Osteoblast (primary cell): ENCODE results near the gene KRTAP10-9. TPM values are rescaled to one million over a fixed set of nuclear protein-coding genes. Genes with fewer than 3 reads are reported as not detected.

Source experiments
- DNase-seq: peaks from one replicate; pipeline ENCODE4 v3.0.0; 2011; ENCODE audit warnings: low spot score, mixed read lengths; ENCODE audit not compliant: insufficient read length; ENCODE audit errors: missing footprints
- H2AFZ ChIP-seq: 2 replicates; pipeline ENCODE4 v1.6.0; 2011; ENCODE audit warnings: mild to moderate bottlenecking, low read length
- H3K27ac ChIP-seq: 2 replicates; pipeline ENCODE4 v1.5.1; 2011; ENCODE audit warnings: mild to moderate bottlenecking, low read depth, low read length, moderate library complexity
- H3K27me3 ChIP-seq: 2 replicates; pipeline ENCODE4 v1.6.0; 2012; ENCODE audit warnings: mild to moderate bottlenecking, control low read depth, inconsistent platforms, low read length, moderate library complexity; ENCODE audit not compliant: insufficient read depth
- H3K36me3 ChIP-seq: 2 replicates; pipeline ENCODE4 v1.5.1; 2011; ENCODE audit warnings: mild to moderate bottlenecking, low read length, control low read depth, moderate library complexity; ENCODE audit not compliant: insufficient read depth
- H3K4me1 ChIP-seq: 2 replicates; pipeline ENCODE4 v1.5.1; 2011; ENCODE audit warnings: mild to moderate bottlenecking, low read length, control low read depth, moderate library complexity; ENCODE audit not compliant: insufficient read depth
- H3K4me2 ChIP-seq: 2 replicates; pipeline ENCODE4 v1.6.0; 2011; ENCODE audit warnings: mild to moderate bottlenecking, low read length; ENCODE audit not compliant: insufficient read depth
- H3K4me3 ChIP-seq: fragments of 200-600 bp; sonication (generic); 3 replicates; pipeline ENCODE4 v1.5.1; 2012; ENCODE audit warnings: mild to moderate bottlenecking, low read length, inconsistent platforms; ENCODE audit not compliant: insufficient read depth
- H3K79me2 ChIP-seq: 2 replicates; pipeline ENCODE4 v1.6.0; 2012; ENCODE audit warnings: mild to moderate bottlenecking, low read length, control low read depth, inconsistent platforms; ENCODE audit not compliant: insufficient read depth
- H3K9me3 ChIP-seq: 2 replicates; pipeline ENCODE4 v1.5.1; 2011; ENCODE audit warnings: low read depth, low read length, control low read depth
- H4K20me1 ChIP-seq: 2 replicates; pipeline ENCODE4 v1.6.0; 2012; ENCODE audit warnings: mild to moderate bottlenecking, low read length, control low read depth; ENCODE audit not compliant: insufficient read depth
- CTCF ChIP-seq: IDR thresholded peaks from 2 replicates; pipeline ENCODE4 v1.5.1; 2011; ENCODE audit warnings: mild to moderate bottlenecking, low read depth, low read length, moderate library complexity; ENCODE audit errors: extremely low read depth
- total RNA-seq: library from RNA; depleted of rRNA; stranded (reverse); fragments of >200 nt; gene quantifications from 2 replicates; pipeline ENCODE4 v1.2.3, GENCODE V29; 2012

The KRTAP10-9 gene
- total RNA-seq, 1 donor, result not detected

GRCh38 chr21:44667612-44668011 lies 40.7 kb downstream of the KRTAP10-9 start:
- no peak overlapping the region for H2AFZ ChIP-seq
- no peaks in the 10 kb centered on the region for H3K27me3 ChIP-seq
- no peak overlapping the region for H3K27ac ChIP-seq
- H3K9me3 ChIP-seq, result no peaks in the 10 kb centered on the region
- no peaks in the 10 kb centered on the region for H3K36me3 ChIP-seq
- no peaks in the 10 kb centered on the region for H4K20me1 ChIP-seq
- no peak for DNase-seq
- H3K4me2 ChIP-seq, result no peak overlapping the region
- no peaks in the 10 kb centered on the region for H3K4me1 ChIP-seq
- H3K4me3 ChIP-seq, result no peak overlapping the region
- TF ChIP-seq CTCF, result no peak
- H3K79me2 ChIP-seq, result no peaks in the 10 kb centered on the region

GRCh38 chr21:44670642-44671432 lies 43.9 kb downstream of the KRTAP10-9 start:
- Histone ChIP-seq H3K4me1 (no peaks in the 10 kb centered on the region), H3K27me3 (peaks cover 5% of the 10 kb centered on the region), H4K20me1 (no peaks in the 10 kb centered on the region), H3K9me3 (no peaks in the 10 kb centered on the region), H2AFZ (no peak overlapping the region), H3K4me3 (no peak overlapping the region), H3K79me2 (no peaks in the 10 kb centered on the region), H3K4me2 (no peak overlapping the region), H3K36me3 (no peaks in the 10 kb centered on the region), H3K27ac (no peak overlapping the region)
- no peak for DNase-seq
- no peak for TF ChIP-seq CTCF

- DNase-seq, result no peak
- H3K4me3 ChIP-seq, result no peak overlapping the region
- peaks cover 12% of the 10 kb centered on the region for H3K27me3 ChIP-seq
- no peaks in the 10 kb centered on the region for H3K79me2 ChIP-seq
- H2AFZ ChIP-seq, result no peak overlapping the region
- H3K4me2 ChIP-seq, result no peak overlapping the region
- no peaks in the 10 kb centered on the region for H3K9me3 ChIP-seq
- no peak overlapping the region for H3K27ac ChIP-seq
- no peaks in the 10 kb centered on the region for H3K36me3 ChIP-seq
- no peaks in the 10 kb centered on the region for H4K20me1 ChIP-seq
- TF ChIP-seq CTCF, result no peak
- no peaks in the 10 kb centered on the region for H3K4me1 ChIP-seq
These were observed 45.0 kb downstream of the KRTAP10-9 start for GRCh38 chr21:44671911-44672310.

- no peak for TF ChIP-seq CTCF
- H2AFZ ChIP-seq, result no peak overlapping the region
- peaks cover 14% of the 10 kb centered on the region for H3K27me3 ChIP-seq
- no peak overlapping the region for H3K27ac ChIP-seq
- no peaks in the 10 kb centered on the region for H4K20me1 ChIP-seq
- H3K36me3 ChIP-seq, result no peaks in the 10 kb centered on the region
- no peaks in the 10 kb centered on the region for H3K9me3 ChIP-seq
- no peak overlapping the region for H3K4me2 ChIP-seq
- no peak for DNase-seq
- no peaks in the 10 kb centered on the region for H3K4me1 ChIP-seq
- H3K4me3 ChIP-seq, result no peak overlapping the region
- H3K79me2 ChIP-seq, result no peaks in the 10 kb centered on the region
These were observed 51.0 kb downstream of the KRTAP10-9 start for GRCh38 chr21:44677881-44678280.

Other genes starting within 250 kb of the KRTAP10-9 start
- gene LRRC3, start 171.6 kb upstream of the KRTAP10-9 start, total RNA-seq, result 0.72 and 0.88 TPM in 2 replicates
- not detected in 2 replicates for gene KRTAP10-1, start 86.9 kb upstream of the KRTAP10-9 start, total RNA-seq
- not detected in 2 replicates for gene KRTAP10-2, start 75.6 kb upstream of the KRTAP10-9 start, total RNA-seq
- not detected in 2 replicates for gene KRTAP10-3, start 68.3 kb upstream of the KRTAP10-9 start, total RNA-seq
- gene KRTAP10-4, start 53.4 kb upstream of the KRTAP10-9 start, total RNA-seq, result not detected in 2 replicates
- gene KRTAP10-5, start 46.5 kb upstream of the KRTAP10-9 start, total RNA-seq, result not detected in 2 replicates
- gene KRTAP10-6, start 34.6 kb upstream of the KRTAP10-9 start, total RNA-seq, result not detected in 2 replicates
- not detected in 2 replicates for gene KRTAP10-7, start 26.5 kb upstream of the KRTAP10-9 start, total RNA-seq
- not detected in 2 replicates for gene KRTAP10-8, start 15.0 kb upstream of the KRTAP10-9 start, total RNA-seq
- not detected in 2 replicates for gene KRTAP10-10, start 10.3 kb downstream of the KRTAP10-9 start, total RNA-seq
- not detected in 2 replicates for gene KRTAP10-11, start 19.3 kb downstream of the KRTAP10-9 start, total RNA-seq
- not detected in 2 replicates for gene KRTAP12-4, start 27.6 kb downstream of the KRTAP10-9 start, total RNA-seq
- gene KRTAP12-3, start 30.8 kb downstream of the KRTAP10-9 start, total RNA-seq, result not detected in 2 replicates
- not detected in 2 replicates for gene KRTAP12-2, start 39.8 kb downstream of the KRTAP10-9 start, total RNA-seq
- gene KRTAP12-1, start 55.1 kb downstream of the KRTAP10-9 start, total RNA-seq, result not detected in 2 replicates
- gene KRTAP10-12, start 70.1 kb downstream of the KRTAP10-9 start, total RNA-seq, result not detected in 2 replicates
- gene TSPEAR, start 84.5 kb downstream of the KRTAP10-9 start, total RNA-seq, result not detected in 2 replicates
- gene UBE2G2, start 174.7 kb downstream of the KRTAP10-9 start, total RNA-seq, result 75.3 and 94.3 TPM in 2 replicates
- 80.7 and 82.8 TPM in 2 replicates for gene SUMO3, start 191.0 kb downstream of the KRTAP10-9 start, total RNA-seq
- gene PTTG1IP, start 246.6 kb downstream of the KRTAP10-9 start, total RNA-seq, result 413 and 480 TPM in 2 replicates